Measurements from ENCODE around the gene PM20D1.

Gene PM20D1

DNA sequence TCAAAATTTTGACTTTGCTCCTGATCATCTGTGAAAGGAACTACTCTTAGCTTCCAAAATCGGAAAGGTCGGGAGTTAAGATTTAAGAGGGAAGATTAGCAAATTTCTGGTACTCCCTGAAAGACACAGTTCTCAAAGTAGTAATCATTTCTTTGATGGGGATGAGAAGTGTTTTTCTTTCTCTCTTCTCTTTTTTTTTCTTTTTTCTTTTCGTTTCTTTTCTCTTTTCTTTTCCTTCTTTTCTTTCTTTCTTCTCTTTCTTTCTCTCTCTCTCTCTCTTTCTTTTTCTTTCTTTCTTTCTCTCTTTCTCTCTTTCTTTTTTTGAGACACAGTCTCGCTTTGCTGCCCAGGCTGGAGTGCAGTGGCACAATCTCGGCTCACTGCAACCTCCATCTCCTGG, 69.6 kb downstream of the PM20D1 start:
- Histone ChIP-seq H3K4me3 (replicated peaks; ENCODE audit: insufficient read depth, low read length) (no peak overlapping the region), H3K27me3 (ENCODE audit: insufficient read depth, poor library complexity, severe bottlenecking) (no peaks in the 10 kb centered on the region), H3K27ac (replicated peaks) (no peak overlapping the region)
- DNase-seq (ENCODE audit: low read depth in 1 of 2, low spot score in 1 of 2): no peak
- TF ChIP-seq, protein P1, sequence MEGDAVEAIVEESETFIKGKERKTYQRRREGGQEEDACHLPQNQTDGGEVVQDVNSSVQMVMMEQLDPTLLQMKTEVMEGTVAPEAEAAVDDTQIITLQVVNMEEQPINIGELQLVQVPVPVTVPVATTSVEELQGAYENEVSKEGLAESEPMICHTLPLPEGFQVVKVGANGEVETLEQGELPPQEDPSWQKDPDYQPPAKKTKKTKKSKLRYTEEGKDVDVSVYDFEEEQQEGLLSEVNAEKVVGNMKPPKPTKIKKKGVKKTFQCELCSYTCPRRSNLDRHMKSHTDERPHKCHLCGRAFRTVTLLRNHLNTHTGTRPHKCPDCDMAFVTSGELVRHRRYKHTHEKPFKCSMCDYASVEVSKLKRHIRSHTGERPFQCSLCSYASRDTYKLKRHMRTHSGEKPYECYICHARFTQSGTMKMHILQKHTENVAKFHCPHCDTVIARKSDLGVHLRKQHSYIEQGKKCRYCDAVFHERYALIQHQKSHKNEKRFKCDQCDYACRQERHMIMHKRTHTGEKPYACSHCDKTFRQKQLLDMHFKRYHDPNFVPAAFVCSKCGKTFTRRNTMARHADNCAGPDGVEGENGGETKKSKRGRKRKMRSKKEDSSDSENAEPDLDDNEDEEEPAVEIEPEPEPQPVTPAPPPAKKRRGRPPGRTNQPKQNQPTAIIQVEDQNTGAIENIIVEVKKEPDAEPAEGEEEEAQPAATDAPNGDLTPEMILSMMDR (IDR thresholded peaks at IDR 0.05; ENCODE audit: insufficient read depth, low read length): no peak
- TF ChIP-seq POLR2AphosphoS5 (IDR thresholded peaks at IDR 0.05; ENCODE audit: low read depth) (no peak), GABPA (IDR thresholded peaks at IDR 0.05; ENCODE audit: low read depth) (no peak), SPI1 (IDR thresholded peaks at IDR 0.05; ENCODE audit: borderline replicate concordance, low read depth) (no peak)
- TF ChIP-seq, protein P2, sequence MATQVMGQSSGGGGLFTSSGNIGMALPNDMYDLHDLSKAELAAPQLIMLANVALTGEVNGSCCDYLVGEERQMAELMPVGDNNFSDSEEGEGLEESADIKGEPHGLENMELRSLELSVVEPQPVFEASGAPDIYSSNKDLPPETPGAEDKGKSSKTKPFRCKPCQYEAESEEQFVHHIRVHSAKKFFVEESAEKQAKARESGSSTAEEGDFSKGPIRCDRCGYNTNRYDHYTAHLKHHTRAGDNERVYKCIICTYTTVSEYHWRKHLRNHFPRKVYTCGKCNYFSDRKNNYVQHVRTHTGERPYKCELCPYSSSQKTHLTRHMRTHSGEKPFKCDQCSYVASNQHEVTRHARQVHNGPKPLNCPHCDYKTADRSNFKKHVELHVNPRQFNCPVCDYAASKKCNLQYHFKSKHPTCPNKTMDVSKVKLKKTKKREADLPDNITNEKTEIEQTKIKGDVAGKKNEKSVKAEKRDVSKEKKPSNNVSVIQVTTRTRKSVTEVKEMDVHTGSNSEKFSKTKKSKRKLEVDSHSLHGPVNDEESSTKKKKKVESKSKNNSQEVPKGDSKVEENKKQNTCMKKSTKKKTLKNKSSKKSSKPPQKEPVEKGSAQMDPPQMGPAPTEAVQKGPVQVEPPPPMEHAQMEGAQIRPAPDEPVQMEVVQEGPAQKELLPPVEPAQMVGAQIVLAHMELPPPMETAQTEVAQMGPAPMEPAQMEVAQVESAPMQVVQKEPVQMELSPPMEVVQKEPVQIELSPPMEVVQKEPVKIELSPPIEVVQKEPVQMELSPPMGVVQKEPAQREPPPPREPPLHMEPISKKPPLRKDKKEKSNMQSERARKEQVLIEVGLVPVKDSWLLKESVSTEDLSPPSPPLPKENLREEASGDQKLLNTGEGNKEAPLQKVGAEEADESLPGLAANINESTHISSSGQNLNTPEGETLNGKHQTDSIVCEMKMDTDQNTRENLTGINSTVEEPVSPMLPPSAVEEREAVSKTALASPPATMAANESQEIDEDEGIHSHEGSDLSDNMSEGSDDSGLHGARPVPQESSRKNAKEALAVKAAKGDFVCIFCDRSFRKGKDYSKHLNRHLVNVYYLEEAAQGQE (IDR thresholded peaks at IDR 0.05; ENCODE audit: insufficient replicate concordance, low read depth): no peak

All from HL-60 (cell line).